Adrenal gland (tissue), 5 donors: ENCODE results near the gene RFX6.

Source experiments
- POLR2A ChIP-seq, 2 donors: fragments of 450-650 bp; IDR thresholded peaks; one replicate each; pipeline ENCODE4 v1.6.1; 2017; ENCODE audit warnings: antibody characterized with exemption in 2 of 2, mild to moderate bottlenecking in 2 of 2, moderate library complexity in 1 of 2
- TF ChIP-seq, protein P1 (sequence below), 6 experiments: fragments of 450-650 bp in 4 of 6; fragments of 200-600 bp in 2 of 6; sonication (generic) in 1 of 6; IDR thresholded peaks; 1 replicate in 5 of 6; 2 replicates in 1 of 6; pipeline versions ENCODE4 v1.5.1 to v1.8.0; 2016 to 2021; ENCODE audit warnings: antibody characterized with exemption in 6 of 6, mild to moderate bottlenecking in 2 of 6, moderate library complexity in 1 of 6
- donor health status: DM: no; HTN: no; CAD: no.

DNA sequence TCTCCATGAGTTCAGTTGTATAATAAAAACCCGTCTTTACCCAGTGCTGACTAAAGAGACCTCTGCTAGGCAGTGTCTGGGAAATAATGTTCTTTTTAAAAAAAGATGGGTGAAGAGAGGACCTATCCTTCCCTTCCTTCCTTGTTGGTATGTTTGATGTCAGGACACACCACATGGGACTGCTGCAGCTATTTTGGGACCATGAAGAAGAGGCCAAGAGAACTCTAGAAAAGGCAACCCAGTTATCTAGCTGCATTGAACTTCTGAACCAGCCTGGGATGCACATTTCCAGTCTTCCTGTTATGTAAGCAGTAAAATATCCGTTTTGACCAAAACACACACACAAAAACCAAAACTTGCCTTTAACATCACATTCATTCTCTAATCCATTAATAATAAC, 77.3 kb downstream of the RFX6 start:
- no peak for TF ChIP-seq POLR2A (IDR thresholded peaks at IDR 0.05)
- TF ChIP-seq, protein P1, sequence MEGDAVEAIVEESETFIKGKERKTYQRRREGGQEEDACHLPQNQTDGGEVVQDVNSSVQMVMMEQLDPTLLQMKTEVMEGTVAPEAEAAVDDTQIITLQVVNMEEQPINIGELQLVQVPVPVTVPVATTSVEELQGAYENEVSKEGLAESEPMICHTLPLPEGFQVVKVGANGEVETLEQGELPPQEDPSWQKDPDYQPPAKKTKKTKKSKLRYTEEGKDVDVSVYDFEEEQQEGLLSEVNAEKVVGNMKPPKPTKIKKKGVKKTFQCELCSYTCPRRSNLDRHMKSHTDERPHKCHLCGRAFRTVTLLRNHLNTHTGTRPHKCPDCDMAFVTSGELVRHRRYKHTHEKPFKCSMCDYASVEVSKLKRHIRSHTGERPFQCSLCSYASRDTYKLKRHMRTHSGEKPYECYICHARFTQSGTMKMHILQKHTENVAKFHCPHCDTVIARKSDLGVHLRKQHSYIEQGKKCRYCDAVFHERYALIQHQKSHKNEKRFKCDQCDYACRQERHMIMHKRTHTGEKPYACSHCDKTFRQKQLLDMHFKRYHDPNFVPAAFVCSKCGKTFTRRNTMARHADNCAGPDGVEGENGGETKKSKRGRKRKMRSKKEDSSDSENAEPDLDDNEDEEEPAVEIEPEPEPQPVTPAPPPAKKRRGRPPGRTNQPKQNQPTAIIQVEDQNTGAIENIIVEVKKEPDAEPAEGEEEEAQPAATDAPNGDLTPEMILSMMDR (IDR thresholded peaks at IDR 0.05), result no peak
